Pancreas (tissue), 10 donors: ENCODE measurements around the gene KRT35. TPM values are rescaled to one million over a fixed set of nuclear protein-coding genes. Genes with fewer than 3 reads are reported as not detected.
"Not testable (repeated sequence)": the region's sequence is repeated elsewhere in the genome, so short reads cannot be mapped to it uniquely, and the experiment has no call there.

Experiments used
- ATAC-seq, 4 donors: fragments of 200-7000 bp; cut with Tn5 transposase; one replicate each; pipeline versions ENCODE4 v1.8.0 to v1.9.1; 2020; ENCODE audit warnings: mild to moderate bottlenecking in 4 of 4, moderate library complexity in 4 of 4
- DNase-seq, 6 donors: peaks; one replicate each; pipeline ENCODE4 v3.0.0-alpha.2; 2020
- FAIRE-seq: peaks from 2 replicates; lab custom pipeline; 2012; peaks lifted over from hg19 to GRCh38; lab: Jason Lieb, UNC
- H3K27ac ChIP-seq, 4 donors: fragments of 200-600 bp; sonication (generic); 1 replicate in 3 of 4; 2 replicates in 1 of 4; pipeline versions ENCODE4 v1.5.0 to v1.8.0; 2020
- H3K27me3 ChIP-seq, 4 donors: fragments of 200-600 bp; one replicate each; pipeline ENCODE4 v1.8.0; 2021
- H3K36me3 ChIP-seq, 3 donors: fragments of 200-600 bp; sonication (generic) in 1 of 3; one replicate each; pipeline versions ENCODE4 v1.5.0 to v1.8.0; 2020 to 2021
- H3K4me1 ChIP-seq, 3 donors: fragments of 200-600 bp; one replicate each; pipeline ENCODE4 v1.8.0; 2021
- H3K4me3 ChIP-seq, 4 donors: fragments of 200-600 bp; sonication (generic) in 2 of 4; one replicate each; pipeline versions ENCODE4 v1.5.0 to v1.8.0; 2020 to 2021
- H3K9me3 ChIP-seq, 4 donors: fragments of 200-600 bp; one replicate each; pipeline ENCODE4 v1.8.0; 2021
- CTCF ChIP-seq, 4 donors: fragments of 200-600 bp; sonication (generic) in 3 of 4; IDR thresholded peaks; one replicate each; pipeline versions ENCODE4 v1.5.0 to v1.8.0; 2021; ENCODE audit warnings: antibody characterized with exemption in 4 of 4
- WGBS, 2 donors: extraction: QIAGEN DNeasy Blood & Tissue Kit; methylation state at CpG; one replicate each; pipeline ENCODE4 v1.1.7; 2013; 5-methylcytosine and 5-hydroxymethylcytosine counted together
- intact Hi-C, 3 donors: fragments of 100-400 bp; cut with DNase I; formaldehyde crosslinking; loops; one replicate each; pipeline versions ENCODE4 v1.11.1 to v1.14.2; 2022
- microRNA-seq, 2 donors: library from miRNA; unstranded; fragments of <30 nt; microRNA quantifications; one replicate each; pipeline versions ENCODE4 to v1.1.0, GENCODE V29; 2019 to 2020
- polyA plus RNA-seq, 2 donors: library from polyadenylated mRNA; stranded (reverse); fragments of 200-250 nt; gene quantifications; one replicate each; pipeline ENCODE4 v1.2.3, GENCODE V29; 2013
- total RNA-seq, 6 donors: library from RNA; stranded (reverse); fragmentation: NEBNext Ultra II Directional in 4 of 6; extraction: Animal tissue kit (Norgen Biotek cat#: 25700) in 4 of 6; gene quantifications; one replicate each; pipeline versions ENCODE4 v1.2.1 to v1.2.4, GENCODE V29; 2021 to 2023
- donor health status: healthy with polysubstance abuse.
- donor health status: DM: no; HTN: no; CAD: no; lungs with moderate emphysema.
- donor health status: DM: no; HTN: no; CAD: no.
- donor health status: control.
- donor health status: control.
- donor health status: Bipolar disorder and iron deficiency.
- donor health status: DM: yes; HTN: yes; CAD: no.
- donor health status: DM: no; HTN: no; CAD: no.
- donor health status: DM: no; HTN: no; CAD: no.
- donor health status: DM: yes; HTN: yes; CAD: no.

Gene KRT35
- total and polyA plus RNA-seq, 8 donors, result not detected

DNA sequence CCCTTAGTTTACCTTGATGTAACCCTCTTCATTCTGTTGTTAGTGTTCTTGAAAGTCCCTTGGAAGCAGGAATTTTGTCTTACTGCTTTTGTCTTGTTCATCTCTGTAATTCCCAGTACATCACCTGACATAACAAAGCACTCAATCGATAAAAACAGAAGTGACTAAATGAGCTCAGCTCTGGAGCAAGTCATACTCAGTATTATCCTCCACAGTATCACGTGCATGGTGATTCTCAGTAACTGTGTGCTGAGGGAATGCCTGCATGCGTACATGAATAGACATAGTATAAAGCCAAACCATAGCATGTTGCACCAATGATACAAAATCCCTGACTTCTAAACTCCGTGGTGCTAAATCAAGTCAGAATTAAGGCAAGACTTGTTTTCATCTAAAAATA is 47.4 kb downstream of the KRT35 start:
- Histone ChIP-seq H3K27me3 (no peaks in the 10 kb centered on the region), H3K27ac (no peak overlapping the region), H3K36me3 (no peaks in the 10 kb centered on the region), H3K4me1 (no peaks in the 10 kb centered on the region), H3K9me3 (no peaks in the 10 kb centered on the region), H3K4me3 (no peak overlapping the region)
- WGBS, 2 donors, result 38 to 42% methylated on average over 4 of the region's 4 CpGs
- no peak for TF ChIP-seq CTCF (IDR thresholded peaks at IDR 0.05)
- DNase-seq, result no peak
- FAIRE-seq, result no peak
- no peak for ATAC-seq
- intact Hi-C loops, result no loop called here

DNA sequence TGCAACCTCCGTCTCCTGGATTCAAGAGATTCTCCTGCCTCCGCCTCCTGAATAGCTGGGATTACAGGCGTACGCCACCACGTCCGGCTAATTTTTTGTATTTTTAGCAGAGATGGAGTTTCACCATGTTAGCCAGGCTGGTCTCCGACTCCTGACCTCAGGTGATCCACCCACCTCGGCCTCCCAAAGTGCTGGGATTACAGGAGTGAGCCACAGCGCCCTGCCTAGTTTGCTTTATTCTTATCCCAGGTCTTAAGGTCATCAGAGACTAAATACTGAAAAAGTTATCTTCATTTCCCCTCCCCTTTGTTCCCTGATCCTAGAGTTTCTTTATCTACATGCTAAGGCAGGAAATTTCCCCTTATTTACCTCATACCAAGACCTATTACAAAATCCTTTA is 50.6 kb downstream of the KRT35 start:
- not testable (repeated sequence) for ATAC-seq
- WGBS, 2 donors, result 61 to 63% methylated on average over 9 of the region's 9 CpGs

DNA sequence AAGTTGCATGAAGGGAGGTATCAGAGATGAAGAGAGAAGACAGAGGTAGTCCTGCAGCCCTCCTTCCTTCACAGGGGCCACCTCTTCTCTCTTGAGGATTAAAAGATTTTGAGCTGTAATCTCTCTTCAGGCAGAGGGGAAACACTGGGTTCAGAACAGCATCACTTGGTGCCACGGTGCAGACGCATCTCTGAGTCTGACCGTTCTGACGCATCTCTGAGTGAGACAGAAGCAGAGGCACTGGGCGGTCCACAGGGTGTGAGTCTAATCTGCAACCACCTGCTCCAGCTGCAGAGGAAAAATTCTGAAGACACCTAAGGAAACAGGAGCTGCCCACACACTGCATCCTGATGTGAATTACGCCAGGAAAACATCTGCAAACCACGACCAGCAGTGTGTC is 51.3 kb downstream of the KRT35 start:
- no peak for DNase-seq
- ATAC-seq, result no peak
- no peak overlapping the region for H3K4me3 ChIP-seq
- no peak for FAIRE-seq
- H3K4me1 ChIP-seq, result no peaks in the 10 kb centered on the region
- intact Hi-C loops, result no loop called here
- no peak for TF ChIP-seq CTCF (IDR thresholded peaks at IDR 0.05)
- 63 to 77% methylated on average over 7 of the region's 7 CpGs for WGBS, 2 donors
- no peaks in the 10 kb centered on the region for H3K9me3 ChIP-seq
- peaks cover 0 to 5% (median 0%) of the 10 kb centered on the region in 4 donors for H3K27me3 ChIP-seq
- no peak overlapping the region for H3K27ac ChIP-seq
- no peaks in the 10 kb centered on the region for H3K36me3 ChIP-seq

More for the DNA sequence above, 50.6 kb downstream of the KRT35 start:
- H3K27ac ChIP-seq, FAIRE-seq, H3K9me3 ChIP-seq, H3K36me3 ChIP-seq, H3K27me3 ChIP-seq, DNase-seq, H3K4me3 ChIP-seq, H3K4me1 ChIP-seq, intact Hi-C loops: not testable (repeated sequence)

- no peak for TF ChIP-seq CTCF (IDR thresholded peaks at IDR 0.05)
- H3K4me1 ChIP-seq, result no peaks in the 10 kb centered on the region
- intact Hi-C loops, result no loop called here
- H3K4me3 ChIP-seq, result no peak overlapping the region
- H3K27me3 ChIP-seq, result peaks cover 0 to 5% (median 0%) of the 10 kb centered on the region in 4 donors
- H3K9me3 ChIP-seq, result no peaks in the 10 kb centered on the region
- FAIRE-seq, result no peak
- ATAC-seq, result no peak
- H3K36me3 ChIP-seq, result no peaks in the 10 kb centered on the region
- H3K27ac ChIP-seq, result no peak overlapping the region
- DNase-seq, result no peak
- WGBS, 2 donors, result 52 to 62% methylated on average over 4 of the region's 4 CpGs
These were observed 52.2 kb downstream of the KRT35 start for GRCh38 chr17:41428591-41429291.

Small RNA genes within 50 kb of the gene (microRNA-seq; reads per million reads assigned to microRNA genes)
- gene MIR6510, result 0 reads per million in 2 donors

Other genes starting within 250 kb of the KRT35 start
- gene KRTAP9-3, start 248.7 kb downstream of the KRT35 start, total RNA-seq, result not detected
- gene KRTAP9-3, start 248.7 kb downstream of the KRT35 start, polyA plus RNA-seq, result not detected
- not detected for gene KRTAP9-8, start 243.2 kb downstream of the KRT35 start, total RNA-seq
- gene KRTAP9-8, start 243.2 kb downstream of the KRT35 start, polyA plus RNA-seq, result not detected
- gene KRTAP9-4, start 231.5 kb downstream of the KRT35 start, total RNA-seq, result not detected
- gene KRTAP9-4, start 231.5 kb downstream of the KRT35 start, polyA plus RNA-seq, result not detected
- not detected for gene KRTAP9-9, start 225.8 kb downstream of the KRT35 start, total RNA-seq
- gene KRTAP9-9, start 225.8 kb downstream of the KRT35 start, polyA plus RNA-seq, result not detected
- gene KRTAP9-6, start 215.8 kb downstream of the KRT35 start, total RNA-seq, result not detected
- gene KRTAP9-6, start 215.8 kb downstream of the KRT35 start, polyA plus RNA-seq, result not detected
- not detected for gene KRTAP9-7, start 205.5 kb downstream of the KRT35 start, total RNA-seq
- gene KRTAP9-7, start 205.5 kb downstream of the KRT35 start, polyA plus RNA-seq, result not detected
- not detected for gene KRTAP29-1, start 178.3 kb downstream of the KRT35 start, total RNA-seq
- gene KRTAP29-1, start 178.3 kb downstream of the KRT35 start, polyA plus RNA-seq, result not detected
- gene KRTAP16-1, start 171.8 kb downstream of the KRT35 start, total RNA-seq, result not detected
- gene KRTAP16-1, start 171.8 kb downstream of the KRT35 start, polyA plus RNA-seq, result not detected
- not detected for gene KRTAP17-1, start 165.4 kb downstream of the KRT35 start, total RNA-seq
- gene KRTAP17-1, start 165.4 kb downstream of the KRT35 start, polyA plus RNA-seq, result not detected
- gene KRT33A, start 130.3 kb downstream of the KRT35 start, total RNA-seq, result not detected
- not detected for gene KRT33A, start 130.3 kb downstream of the KRT35 start, polyA plus RNA-seq
- not detected for gene KRT33B, start 111.3 kb downstream of the KRT35 start, total RNA-seq
- not detected for gene KRT33B, start 111.3 kb downstream of the KRT35 start, polyA plus RNA-seq
- gene KRT34, start 98.8 kb downstream of the KRT35 start, total RNA-seq, result not detected
- not detected for gene KRT34, start 98.8 kb downstream of the KRT35 start, polyA plus RNA-seq
- gene KRT31, start 83.5 kb downstream of the KRT35 start, total RNA-seq, result not detected
- not detected for gene KRT31, start 83.5 kb downstream of the KRT35 start, polyA plus RNA-seq
- gene KRT37, start 56.6 kb downstream of the KRT35 start, total RNA-seq, result not detected
- gene KRT37, start 56.6 kb downstream of the KRT35 start, polyA plus RNA-seq, result not detected
- gene KRT38, start 40.2 kb downstream of the KRT35 start, total RNA-seq, result not detected
- not detected for gene KRT38, start 40.2 kb downstream of the KRT35 start, polyA plus RNA-seq
- gene KRT32, start 13.8 kb downstream of the KRT35 start, total RNA-seq, result not detected
- under 1 TPM in 1 of 2 donors, not detected in 1; 0.05 TPM for gene KRT32, start 13.8 kb downstream of the KRT35 start, polyA plus RNA-seq
- not detected for gene KRT36, start 8.8 kb upstream of the KRT35 start, total RNA-seq
- not detected for gene KRT36, start 8.8 kb upstream of the KRT35 start, polyA plus RNA-seq
- gene KRT13, start 24.5 kb upstream of the KRT35 start, total RNA-seq, result under 1 TPM in 1 of 6 donors, not detected in 5; 0.39 TPM
- 10 to 100 TPM in 1 of 2 donors, 1 to 10 TPM in 1; 5.3 to 11.9 TPM for gene KRT13, start 24.5 kb upstream of the KRT35 start, polyA plus RNA-seq
- gene KRT15, start 37.7 kb upstream of the KRT35 start, total RNA-seq, result 1 to 10 TPM in 2 of 6 donors, under 1 TPM in 4; 0.20 to 1.4 (median 0.43) TPM
- gene KRT15, start 37.7 kb upstream of the KRT35 start, polyA plus RNA-seq, result 1 to 10 TPM; 1.1 TPM
- 100 to 1,000 TPM in 2 of 6 donors, 10 to 100 TPM in 4; 14.2 to 147 (median 47.9) TPM for gene KRT19, start 47.2 kb upstream of the KRT35 start, total RNA-seq
- 10 to 100 TPM; 81.5 to 81.9 TPM for gene KRT19, start 47.2 kb upstream of the KRT35 start, polyA plus RNA-seq
- gene KRT9, start 90.9 kb upstream of the KRT35 start, total RNA-seq, result not detected
- gene KRT9, start 90.9 kb upstream of the KRT35 start, polyA plus RNA-seq, result not detected
- gene KRT14, start 105.7 kb upstream of the KRT35 start, total RNA-seq, result under 1 TPM in 2 of 6 donors, not detected in 4; 0.26 to 0.28 TPM
- under 1 TPM; 0.30 to 0.38 TPM for gene KRT14, start 105.7 kb upstream of the KRT35 start, polyA plus RNA-seq
- gene KRT16, start 131.6 kb upstream of the KRT35 start, total RNA-seq, result under 1 TPM in 2 of 6 donors, not detected in 4; 0.15 to 0.32 TPM
- gene KRT16, start 131.6 kb upstream of the KRT35 start, polyA plus RNA-seq, result under 1 TPM; 0.05 to 0.61 TPM
- 10 to 100 TPM in 1 of 6 donors, 1 to 10 TPM in 2, under 1 TPM in 3; 0.42 to 28.4 (median 1.0) TPM for gene KRT17, start 143.4 kb upstream of the KRT35 start, total RNA-seq
- gene KRT17, start 143.4 kb upstream of the KRT35 start, polyA plus RNA-seq, result 1 to 10 TPM; 2.6 to 7.0 TPM
- 100 to 1,000 TPM; 421 to 934 (median 592) TPM for gene EIF1, start 207.7 kb upstream of the KRT35 start, total RNA-seq
- gene EIF1, start 207.7 kb upstream of the KRT35 start, polyA plus RNA-seq, result 100 to 1,000 TPM; 316 to 590 TPM
- gene GAST, start 231.2 kb upstream of the KRT35 start, total RNA-seq, result not detected
- not detected for gene GAST, start 231.2 kb upstream of the KRT35 start, polyA plus RNA-seq